IMR-90 (cell line): ENCODE data around the gene GPR32. TPM values are rescaled to one million over a fixed set of nuclear protein-coding genes. Genes with fewer than 3 reads are reported as not detected.

Experiments
- ATAC-seq: fragments of 200-7000 bp; cut with Tn5 transposase; 2 replicates; pipeline ENCODE4 v1.9.1; 2020; ENCODE audit warnings: low read depth, mild to moderate bottlenecking, moderate library complexity
- BruUV-seq: library from RNA; stranded (reverse); fragments of 400-500 nt; replicated peaks from 2 replicates; lab custom pipeline; 2021; lab: Mats Ljungman, UMichigan
- CTCF ChIA-PET: fragments of 300-600 bp; formaldehyde crosslinking; extraction: SDS; loops from one replicate; lab custom pipeline; 2021; ENCODE audit warnings: antibody characterized with exemption; lab: Yijun Ruan, JAX
- POLR2A ChIA-PET: fragments of 300-600 bp; sonication (Branson Sonifier 250); formaldehyde crosslinking; loops from one replicate; lab custom pipeline; 2022; ENCODE audit warnings: antibody characterized with exemption; ENCODE audit not compliant: unreplicated experiment; lab: Charles Lee
- DNase-seq: peaks from one replicate; pipeline ENCODE4 v3.0.0; 2013
- H2AFZ ChIP-seq: replicated peaks from 2 replicates; pipeline ENCODE3; 2013; ENCODE audit warnings: low read length, mild to moderate bottlenecking; ENCODE audit not compliant: poor library complexity
- H2AK5ac ChIP-seq: 2 replicates; pipeline ENCODE4 v1.6.1; 2013; ENCODE audit warnings: low read depth, low read length, inconsistent platforms
- H2AK9ac ChIP-seq: replicated peaks from 2 replicates; pipeline ENCODE3; 2013; ENCODE audit warnings: mild to moderate bottlenecking, low read depth, low read length, moderate library complexity; ENCODE audit not compliant: poor library complexity
- H2BK120ac ChIP-seq: 2 replicates; pipeline ENCODE4 v1.6.1; 2013; ENCODE audit warnings: low read depth, low read length, inconsistent platforms
- H2BK15ac ChIP-seq: 3 replicates; pipeline ENCODE4 v1.6.1; 2013; ENCODE audit warnings: low read depth, low read length, inconsistent platforms
- H2BK20ac ChIP-seq: 2 replicates; pipeline ENCODE4 v1.6.1; 2013; ENCODE audit warnings: low read depth, mild to moderate bottlenecking, inconsistent platforms, low read length, moderate library complexity
- H2BK5ac ChIP-seq: 2 replicates; pipeline ENCODE4 v1.6.1; 2013; ENCODE audit warnings: mild to moderate bottlenecking, low read depth, low read length, inconsistent platforms; ENCODE audit not compliant: poor library complexity, severe bottlenecking
- H3K14ac ChIP-seq: replicated peaks from 2 replicates; pipeline ENCODE4 v1.6.1; 2013; ENCODE audit warnings: low read depth, low read length, inconsistent platforms
- H3K18ac ChIP-seq: 2 replicates; pipeline ENCODE4 v1.6.1; 2013; ENCODE audit warnings: low read depth, low read length, control low read depth
- H3K23ac ChIP-seq: 2 replicates; pipeline ENCODE4 v1.6.1; 2013; ENCODE audit warnings: low read depth, low read length, inconsistent platforms
- H3K27ac ChIP-seq: 2 replicates; pipeline ENCODE4 v1.5.1; 2013; ENCODE audit warnings: mild to moderate bottlenecking, control low read depth, low read length; ENCODE audit not compliant: insufficient read depth
- H3K27me3 ChIP-seq: 2 replicates; pipeline ENCODE4 v1.6.1; 2013; ENCODE audit warnings: low read length; ENCODE audit not compliant: control insufficient read depth, insufficient read depth
- H3K36me3 ChIP-seq: 2 replicates; pipeline ENCODE4 v1.6.1; 2013; ENCODE audit warnings: low read length, mixed read lengths; ENCODE audit not compliant: control insufficient read depth, insufficient read depth
- H3K4ac ChIP-seq: 2 replicates; pipeline ENCODE4 v1.6.1; 2013; ENCODE audit warnings: low read depth, low read length, inconsistent platforms
- H3K4me1 ChIP-seq: 2 replicates; pipeline ENCODE4 v1.6.1; 2013; ENCODE audit warnings: low read length, mixed read lengths; ENCODE audit not compliant: control insufficient read depth, insufficient read depth
- H3K4me2 ChIP-seq: 2 replicates; pipeline ENCODE4 v1.6.1; 2013; ENCODE audit warnings: low read depth, mild to moderate bottlenecking, control low read depth, low read length, moderate library complexity
- H3K4me3 ChIP-seq: 2 replicates; pipeline ENCODE4 v1.5.1; 2013; ENCODE audit warnings: low read depth, mild to moderate bottlenecking, control low read depth, low read length, moderate library complexity; ENCODE audit not compliant: insufficient read depth
- H3K56ac ChIP-seq: 2 replicates; pipeline ENCODE4 v1.6.1; 2013; ENCODE audit warnings: low read length, inconsistent platforms; ENCODE audit not compliant: insufficient read depth; ENCODE audit errors: extremely low read depth
- H3K79me1 ChIP-seq, 2 experiments: 2 replicates each; pipeline ENCODE4 v1.6.1; 2013; ENCODE audit warnings: low read length in 2 of 2, inconsistent platforms in 1 of 2, low read depth in 1 of 2
- H3K9ac ChIP-seq: 2 replicates; pipeline ENCODE4 v1.6.1; 2013; ENCODE audit warnings: low read depth, low read length, control low read depth
- H3K9me1 ChIP-seq: 2 replicates; pipeline ENCODE4 v1.6.1; 2013; ENCODE audit warnings: low read length, inconsistent platforms; ENCODE audit not compliant: insufficient read depth
- H3K9me3 ChIP-seq: 2 replicates; pipeline ENCODE4 v1.6.1; 2013; ENCODE audit warnings: low read length; ENCODE audit not compliant: control insufficient read depth, insufficient read depth
- H4K20me1 ChIP-seq: 2 replicates; pipeline ENCODE4 v1.6.1; 2013; ENCODE audit warnings: low read length, inconsistent platforms; ENCODE audit not compliant: insufficient read depth
- H4K5ac ChIP-seq: 2 replicates; pipeline ENCODE4 v1.6.1; 2013; ENCODE audit warnings: mild to moderate bottlenecking, low read depth, low read length, control low read depth
- H4K8ac ChIP-seq, 2 experiments: 2 replicates each; pipeline ENCODE4 v1.6.1; 2013; ENCODE audit warnings: low read depth in 2 of 2, low read length in 2 of 2, control low read depth in 1 of 2, inconsistent platforms in 1 of 2
- H4K91ac ChIP-seq: 2 replicates; pipeline ENCODE4 v1.6.1; 2013; ENCODE audit warnings: low read depth, low read length, inconsistent platforms; ENCODE audit not compliant: insufficient read depth
- BHLHE40 ChIP-seq: fragments of 150-350 bp; IDR thresholded peaks from 2 replicates; pipeline ENCODE4 v1.6.1; 2016; ENCODE audit warnings: mild to moderate bottlenecking, low read depth, low read length
- CEBPB ChIP-seq: IDR thresholded peaks from 2 replicates; pipeline ENCODE4 v1.6.1; 2012; ENCODE audit warnings: low read depth, low read length, improper control_type of control experiment
- CHD1 ChIP-seq: IDR thresholded peaks from 2 replicates; pipeline ENCODE4 v1.6.1; 2012; ENCODE audit warnings: low read depth, low read length, improper control_type of control experiment
- FOS ChIP-seq: fragments of 150-350 bp; IDR thresholded peaks from 2 replicates; pipeline ENCODE4 v1.6.1; 2016; ENCODE audit warnings: low read depth, low read length
- MAZ ChIP-seq: IDR thresholded peaks from 2 replicates; pipeline ENCODE4 v1.6.1; 2012; ENCODE audit warnings: low read depth, mild to moderate bottlenecking, low read length, improper control_type of control experiment, moderate library complexity, borderline replicate concordance
- MXI1 ChIP-seq: IDR thresholded peaks from 2 replicates; pipeline ENCODE4 v1.6.1; 2012; ENCODE audit warnings: low read depth, mild to moderate bottlenecking, low read length, moderate library complexity, borderline replicate concordance
- NFE2L2 ChIP-seq: fragments of 150-350 bp; IDR thresholded peaks from 2 replicates; pipeline ENCODE4 v1.6.1; 2016; ENCODE audit warnings: low read depth, mild to moderate bottlenecking, low read length
- POLR2A ChIP-seq: IDR thresholded peaks from 2 replicates; pipeline ENCODE4 v1.6.1; 2012; ENCODE audit warnings: mild to moderate bottlenecking, low read depth, low read length
- RAD21 ChIP-seq: IDR thresholded peaks from 2 replicates; pipeline ENCODE4 v1.6.1; 2012; ENCODE audit warnings: low read length, improper control_type of control experiment
- RFX5 ChIP-seq: IDR thresholded peaks from 2 replicates; pipeline ENCODE4 v1.8.0; 2012; ENCODE audit warnings: low read depth, mild to moderate bottlenecking, low read length, moderate library complexity
- SMC3 ChIP-seq: fragments of 150-350 bp; IDR thresholded peaks from 2 replicates; pipeline ENCODE4 v1.6.1; 2016; ENCODE audit warnings: low read depth, mild to moderate bottlenecking, antibody characterized with exemption, low read length, moderate library complexity
- WGBS, 2 experiments: methylation state at CpG; one replicate each; pipeline versions ENCODE4 v1.1.5 to v1.1.7; 2013; ENCODE audit warnings: missing lambda C conversion rate in 2 of 2; ENCODE audit not compliant: insufficient read length in 1 of 2; ENCODE audit errors: extremely low coverage in 2 of 2; 5-methylcytosine and 5-hydroxymethylcytosine counted together
- dilution Hi-C: fragments of 300-500 bp; cut with HindIII; formaldehyde crosslinking; loops from one replicate; pipeline ENCODE4 v1.14.3; 2018; ENCODE audit warnings: low sequenced_read_pairs; ENCODE audit not compliant: unreplicated experiment
- in situ Hi-C: fragments of 300-500 bp; cut with MboI; formaldehyde crosslinking; loops from 3 replicates; pipeline ENCODE4 v1.14.3; 2019; ENCODE audit warnings: low sequenced_read_pairs, inconsistent platforms, mixed read lengths
- intact Hi-C: fragments of 100-400 bp; cut with micrococcal nuclease; formaldehyde crosslinking; loops from 2 replicates; pipeline ENCODE4 v1.10.0; 2022
- polyA plus RNA-seq, 3 experiments: library from polyadenylated mRNA; depleted of rRNA; stranded (reverse); fragments of >200 nt; gene quantifications; 2 replicates each; pipeline ENCODE4 v1.2.3, GENCODE V29; 2012; ENCODE audit warnings: low replicate concordance in 1 of 3
- total RNA-seq: library from RNA; depleted of rRNA; stranded (reverse); fragments of >200 nt; gene quantifications from 2 replicates; pipeline ENCODE4 v1.2.3, GENCODE V29; 2012
- TF ChIP-seq, protein P1 (sequence below): fragments of 150-350 bp; IDR thresholded peaks from 2 replicates; pipeline ENCODE4 v1.6.1; 2016; ENCODE audit warnings: low read depth, mild to moderate bottlenecking, low read length, moderate library complexity, borderline replicate concordance
- TF ChIP-seq, protein P2 (sequence below): conservative IDR thresholded peaks from 2 replicates; pipeline ENCODE4 v1.5.1; 2012; ENCODE audit warnings: mild to moderate bottlenecking, low read depth, low read length, improper control_type of control experiment

The GPR32 gene
- total and polyA plus RNA-seq, 2 of the 4 experiments (the other 2 are of a cell fraction) = not detected

DNA sequence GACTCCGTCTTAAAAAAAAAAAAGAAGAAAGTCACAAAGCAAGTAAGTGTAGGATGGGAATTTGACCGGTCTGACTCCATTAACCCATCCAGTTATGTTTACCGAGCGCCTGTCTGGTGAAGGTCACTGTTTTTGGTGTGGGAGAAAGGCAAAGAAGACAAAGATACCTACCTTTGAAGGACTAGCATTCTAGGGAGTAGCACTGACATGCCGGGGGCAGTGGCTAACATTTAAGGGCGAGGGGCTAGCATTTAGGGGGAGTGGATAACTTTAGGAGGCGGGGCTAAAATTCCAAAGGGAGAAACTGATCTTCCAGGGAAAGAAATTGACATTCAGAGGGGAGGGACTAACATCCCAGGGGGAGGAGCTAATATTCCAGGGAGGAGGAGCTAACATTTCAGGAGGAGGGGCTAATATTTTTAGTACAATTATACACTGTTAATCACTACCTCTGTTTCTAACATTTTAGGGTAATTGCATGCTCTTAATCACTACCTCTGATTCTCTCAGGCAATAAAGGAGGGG is 8.7 kb downstream of the GPR32 start:
- no peak overlapping the region for H3K4me3 ChIP-seq
- no peak overlapping the region for H3K56ac ChIP-seq
- in situ Hi-C loops = loop anchor here (5.0 kb wide), 1 partner anchor 72 kb away; no protein-coding TSS in a partner anchor
- no peak overlapping the region for H4K91ac ChIP-seq
- H3K9me3 ChIP-seq = no peaks in the 10 kb centered on the region
- H3K79me1 ChIP-seq = no peaks in the 10 kb centered on the region
- no peak overlapping the region for H3K18ac ChIP-seq
- DNase-seq (no peak), ATAC-seq (no peak)
- CTCF ChIA-PET = no interaction called here
- peaks cover 32% of the 10 kb centered on the region for H3K27me3 ChIP-seq
- H2AFZ ChIP-seq = no peak overlapping the region
- intact Hi-C loops = no loop called here
- H2BK20ac ChIP-seq = no peak overlapping the region
- H3K4me2 ChIP-seq = no peak overlapping the region
- H2AK9ac ChIP-seq = no peak overlapping the region
- no peak overlapping the region for H2AK5ac ChIP-seq
- H2BK120ac ChIP-seq = no peak overlapping the region
- H3K14ac ChIP-seq = no peak overlapping the region
- no peak overlapping the region for H4K8ac ChIP-seq
- H3K4ac ChIP-seq = no peak overlapping the region
- dilution Hi-C loops = no loop called here
- WGBS, 2 experiments = 80% methylated on average over 1 of the region's 7 CpGs; no CpG with 5 or more reads in 1 of the 2 experiments
- no peak for TF ChIP-seq MAZ
- no peak for TF ChIP-seq MXI1
- TF ChIP-seq, protein P1, sequence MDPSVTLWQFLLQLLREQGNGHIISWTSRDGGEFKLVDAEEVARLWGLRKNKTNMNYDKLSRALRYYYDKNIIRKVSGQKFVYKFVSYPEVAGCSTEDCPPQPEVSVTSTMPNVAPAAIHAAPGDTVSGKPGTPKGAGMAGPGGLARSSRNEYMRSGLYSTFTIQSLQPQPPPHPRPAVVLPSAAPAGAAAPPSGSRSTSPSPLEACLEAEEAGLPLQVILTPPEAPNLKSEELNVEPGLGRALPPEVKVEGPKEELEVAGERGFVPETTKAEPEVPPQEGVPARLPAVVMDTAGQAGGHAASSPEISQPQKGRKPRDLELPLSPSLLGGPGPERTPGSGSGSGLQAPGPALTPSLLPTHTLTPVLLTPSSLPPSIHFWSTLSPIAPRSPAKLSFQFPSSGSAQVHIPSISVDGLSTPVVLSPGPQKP = no peak
- no peak for TF ChIP-seq CEBPB
- no peak for TF ChIP-seq FOS
- TF ChIP-seq RAD21 = no peak
- TF ChIP-seq POLR2A = no peak
- TF ChIP-seq SMC3 = no peak
- no peak for TF ChIP-seq BHLHE40
- TF ChIP-seq RFX5 = no peak
- TF ChIP-seq, protein P2, sequence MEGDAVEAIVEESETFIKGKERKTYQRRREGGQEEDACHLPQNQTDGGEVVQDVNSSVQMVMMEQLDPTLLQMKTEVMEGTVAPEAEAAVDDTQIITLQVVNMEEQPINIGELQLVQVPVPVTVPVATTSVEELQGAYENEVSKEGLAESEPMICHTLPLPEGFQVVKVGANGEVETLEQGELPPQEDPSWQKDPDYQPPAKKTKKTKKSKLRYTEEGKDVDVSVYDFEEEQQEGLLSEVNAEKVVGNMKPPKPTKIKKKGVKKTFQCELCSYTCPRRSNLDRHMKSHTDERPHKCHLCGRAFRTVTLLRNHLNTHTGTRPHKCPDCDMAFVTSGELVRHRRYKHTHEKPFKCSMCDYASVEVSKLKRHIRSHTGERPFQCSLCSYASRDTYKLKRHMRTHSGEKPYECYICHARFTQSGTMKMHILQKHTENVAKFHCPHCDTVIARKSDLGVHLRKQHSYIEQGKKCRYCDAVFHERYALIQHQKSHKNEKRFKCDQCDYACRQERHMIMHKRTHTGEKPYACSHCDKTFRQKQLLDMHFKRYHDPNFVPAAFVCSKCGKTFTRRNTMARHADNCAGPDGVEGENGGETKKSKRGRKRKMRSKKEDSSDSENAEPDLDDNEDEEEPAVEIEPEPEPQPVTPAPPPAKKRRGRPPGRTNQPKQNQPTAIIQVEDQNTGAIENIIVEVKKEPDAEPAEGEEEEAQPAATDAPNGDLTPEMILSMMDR = no peak
- TF ChIP-seq NFE2L2 = no peak
- no peak for TF ChIP-seq CHD1
- H3K9me1 ChIP-seq = no peaks in the 10 kb centered on the region
- BruUV-seq = no TSS peak
- no peaks in the 10 kb centered on the region for H3K4me1 ChIP-seq
- POLR2A ChIA-PET = no interaction called here
- H3K9ac ChIP-seq = no peak overlapping the region
- H3K36me3 ChIP-seq = no peaks in the 10 kb centered on the region
- H2BK5ac ChIP-seq = no peak overlapping the region
- no peaks in the 10 kb centered on the region for H4K20me1 ChIP-seq
- no peak overlapping the region for H4K5ac ChIP-seq
- H3K27ac ChIP-seq = no peak overlapping the region
- no peak overlapping the region for H2BK15ac ChIP-seq
- no peak overlapping the region for H3K23ac ChIP-seq
